ENCODE data around the gene PAPLN.
"Not testable (repeated sequence)": the region's sequence is repeated elsewhere in the genome, so short reads cannot be mapped to it uniquely, and the experiment has no call there.

The PAPLN gene

GRCh38 chr14:73237219-73237785 lies at the start of gene PAPLN:
PAPLN (plus strand) TSS chr14:73237506; CDS start chr14:73239779, 2,273 bp downstream.
- no peak for DNase-seq

DNA sequence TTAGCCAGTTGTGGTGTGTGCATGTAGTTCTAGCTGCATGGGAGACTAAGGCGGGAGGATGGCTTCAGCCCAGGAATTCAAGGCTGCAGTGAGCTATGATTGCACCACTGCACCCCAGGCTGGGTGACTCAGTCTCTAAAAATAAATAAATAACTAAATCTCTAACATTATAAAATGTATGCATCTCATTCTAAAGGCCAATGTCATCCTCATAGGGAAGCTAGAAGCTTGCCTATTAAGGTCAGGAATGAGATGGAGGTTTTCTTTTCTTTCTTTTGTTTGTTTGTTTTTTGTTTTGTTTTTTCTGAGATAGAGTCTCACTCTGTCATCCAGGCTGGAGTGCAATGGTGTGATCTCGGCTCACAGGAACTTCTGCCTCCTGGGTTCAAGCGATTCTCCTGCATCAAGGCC lies 48.8 kb upstream of the PAPLN start:
- DNase-seq: no peak

DNA sequence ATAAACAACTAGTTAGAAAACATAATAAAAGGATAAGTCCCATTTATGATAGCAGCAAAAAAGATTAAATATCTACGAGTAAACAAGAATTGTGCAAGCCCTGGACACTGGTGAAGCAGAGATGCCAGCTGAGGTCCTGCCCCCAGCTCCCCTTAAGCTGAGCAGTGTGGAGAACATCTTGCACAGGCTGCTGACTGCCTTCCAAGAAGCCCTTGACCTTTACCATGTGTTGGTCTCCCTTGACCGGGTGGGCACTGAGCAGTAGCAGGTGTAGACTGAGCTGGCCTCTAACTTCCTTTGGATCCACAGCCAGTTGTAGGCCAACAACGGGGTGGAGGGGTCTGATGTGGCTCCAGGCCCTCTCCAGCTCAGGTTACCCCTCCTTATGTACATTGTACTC lies 47.7 kb upstream of the PAPLN start:
- no peak for DNase-seq

GRCh38 chr14:73191441-73191840 lies 45.9 kb upstream of the PAPLN start:
- no peak for DNase-seq

DNA sequence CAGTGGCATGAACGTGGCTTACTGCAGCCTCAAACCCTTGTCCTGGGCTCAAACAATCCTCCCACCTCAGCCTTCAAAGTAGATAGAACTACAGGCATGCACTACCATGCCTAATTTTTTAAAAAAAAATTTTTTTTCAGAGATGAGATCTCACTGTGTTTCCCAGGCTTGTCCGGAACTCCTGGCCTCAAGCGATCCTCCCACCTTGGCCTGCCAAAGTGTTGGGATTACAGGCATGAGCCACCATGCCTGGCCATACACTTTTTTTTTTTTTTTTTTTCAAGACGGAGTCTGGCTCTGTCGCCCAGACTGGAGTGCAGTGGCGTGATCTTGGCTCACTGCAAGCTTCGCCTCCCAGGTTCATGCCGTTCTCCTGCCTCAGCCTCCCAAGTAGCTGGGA lies 43.0 kb upstream of the PAPLN start:
- not testable (repeated sequence) for DNase-seq

GRCh38 chr14:73198253-73198652 lies 39.1 kb upstream of the PAPLN start:
- no peak for DNase-seq

- DNase-seq: no peak
Observed at GRCh38 chr14:73203527-73203926, 33.8 kb upstream of the PAPLN start.

DNA sequence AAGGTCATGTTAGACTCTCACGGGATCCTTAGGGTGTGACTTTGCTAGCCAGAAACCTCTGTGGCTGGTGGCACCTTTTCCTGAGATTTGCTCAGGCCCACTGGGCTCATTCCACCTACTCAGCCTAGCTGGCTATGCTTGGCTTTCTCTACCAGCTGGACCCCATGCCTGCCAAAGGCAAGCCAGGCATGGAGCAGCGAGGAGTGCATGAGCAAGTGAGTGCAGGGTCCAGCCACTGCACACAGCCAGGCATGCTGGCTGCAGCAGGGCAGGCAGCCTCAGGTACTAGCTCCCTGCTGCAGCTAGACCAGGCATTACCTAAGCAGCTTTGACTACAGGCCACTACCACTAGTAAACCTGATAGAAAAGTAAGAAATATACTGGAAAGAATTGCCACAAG lies 29.7 kb upstream of the PAPLN start:
- no peak for DNase-seq

GRCh38 chr14:73208390-73208789 lies 28.9 kb upstream of the PAPLN start:
- DNase-seq: no peak

GRCh38 chr14:73208846-73209245 lies 28.5 kb upstream of the PAPLN start:
- no peak for DNase-seq

- DNase-seq: no peak
Observed at GRCh38 chr14:73209953-73210352, 27.4 kb upstream of the PAPLN start.

DNA sequence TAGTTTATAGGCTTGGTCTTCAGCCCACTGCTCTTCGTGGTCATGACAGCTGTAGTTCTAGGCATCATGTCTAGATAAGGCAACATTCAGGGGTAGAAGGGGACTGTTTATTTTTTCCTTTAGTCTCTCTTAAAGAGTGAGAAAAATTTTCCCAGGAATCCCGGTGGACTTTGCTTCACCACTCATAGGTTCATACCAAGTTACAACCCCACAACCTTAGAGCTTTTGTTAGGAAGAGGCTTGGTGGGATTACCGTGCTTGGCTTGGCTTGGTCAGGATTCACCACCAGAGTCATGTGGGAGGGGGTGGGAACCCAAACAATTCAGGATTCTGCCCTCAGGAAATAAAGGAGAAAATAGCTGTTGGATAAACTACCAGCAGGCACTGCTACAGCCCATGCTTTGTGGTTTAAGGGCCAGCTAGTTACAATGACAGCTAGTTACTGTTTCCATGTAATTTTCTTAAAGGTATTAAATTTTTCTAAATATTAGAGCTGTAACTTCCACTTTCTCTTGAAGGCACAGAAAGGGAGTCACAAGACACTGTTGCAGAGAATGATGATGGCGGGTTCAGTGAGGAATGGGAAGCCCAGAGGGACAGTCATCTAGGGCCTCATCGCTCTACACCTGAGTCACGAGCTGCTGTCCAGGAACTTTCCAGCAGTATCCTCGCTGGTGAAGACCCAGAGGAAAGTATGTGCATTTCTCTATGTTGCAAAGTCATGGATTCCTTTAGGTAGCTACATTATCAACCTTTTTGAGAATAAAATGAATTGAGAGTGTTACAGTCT lies 25.9 kb upstream of the PAPLN start:
- no peak for DNase-seq

DNA sequence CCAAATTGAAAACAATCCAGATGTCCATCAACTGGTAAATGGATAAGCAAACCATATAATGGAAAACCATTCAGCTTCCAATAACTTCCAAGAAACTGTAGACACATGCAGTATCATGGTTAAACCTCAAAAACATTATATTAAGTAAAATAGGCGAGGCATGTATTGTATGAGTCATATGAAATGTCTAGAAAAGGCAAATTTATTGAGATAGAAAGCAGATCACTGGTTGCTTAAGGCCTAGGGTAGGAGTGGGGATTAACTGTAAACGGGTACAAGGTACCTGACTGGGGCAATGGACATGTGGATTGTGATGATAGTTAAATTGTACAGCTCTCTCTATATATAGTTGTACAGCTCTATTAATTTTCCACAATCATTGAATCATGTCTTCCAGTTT lies 21.3 kb upstream of the PAPLN start:
- DNase-seq: no peak

DNA sequence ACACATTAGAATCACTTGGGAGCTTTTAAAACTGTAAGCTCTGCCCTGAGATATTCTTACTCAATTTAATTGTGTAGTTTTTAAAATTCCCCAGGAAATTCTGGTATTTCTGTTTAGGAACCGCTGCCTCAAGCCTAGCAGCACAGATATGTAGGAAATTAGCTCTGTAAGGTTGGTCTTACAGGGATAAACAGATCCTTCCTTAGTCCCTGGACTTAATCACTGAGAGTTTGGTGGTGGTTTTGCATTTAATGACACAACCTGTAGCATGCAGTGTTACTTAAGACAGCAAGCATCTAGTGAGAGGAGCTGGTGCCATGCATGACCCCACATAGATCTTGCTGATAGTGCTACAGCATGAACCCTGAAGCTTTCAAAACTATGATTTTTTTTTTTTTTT lies 19.9 kb upstream of the PAPLN start:
- DNase-seq: no peak

DNA sequence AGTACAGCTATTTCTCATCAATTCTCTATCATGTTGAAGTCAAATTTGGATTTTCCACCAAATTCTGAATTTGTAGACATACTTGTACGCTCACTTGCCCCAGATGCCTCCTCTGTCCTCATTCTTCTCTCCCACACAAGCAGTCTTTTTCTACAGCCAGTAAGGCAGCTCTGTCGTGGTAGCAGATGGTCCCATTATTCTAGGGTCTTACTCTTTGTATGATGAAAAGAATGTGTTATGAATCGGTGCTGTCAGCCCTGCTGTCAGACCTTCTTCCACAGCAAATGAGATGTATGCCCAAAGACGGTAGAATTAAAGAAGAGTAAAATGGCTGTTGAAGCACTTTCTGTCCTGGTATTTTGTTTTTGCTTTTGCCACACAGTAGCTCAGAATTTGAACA lies 17.2 kb upstream of the PAPLN start:
- DNase-seq: no peak

GRCh38 chr14:73220634-73221033 lies 16.7 kb upstream of the PAPLN start:
- no peak for DNase-seq

DNA sequence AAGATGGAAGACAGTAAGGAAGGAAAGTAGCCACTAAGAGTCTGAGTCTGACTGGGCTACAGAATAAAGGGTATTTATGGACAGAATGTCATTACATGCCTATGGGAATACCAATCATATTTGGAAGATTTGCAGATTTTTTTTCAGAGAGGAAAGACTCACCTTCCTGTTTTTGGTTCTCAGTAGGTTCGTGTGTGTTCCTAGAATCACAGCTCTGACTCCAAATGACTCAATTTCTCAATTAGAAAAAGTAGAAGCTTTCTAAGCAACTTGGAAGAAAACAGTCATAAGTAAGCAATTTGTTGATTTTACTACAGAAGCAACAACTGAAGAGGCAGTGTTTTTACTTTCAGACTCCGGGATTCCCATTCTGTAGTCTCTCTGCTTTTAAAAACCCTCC lies 15.4 kb upstream of the PAPLN start:
- no peak for DNase-seq

DNA sequence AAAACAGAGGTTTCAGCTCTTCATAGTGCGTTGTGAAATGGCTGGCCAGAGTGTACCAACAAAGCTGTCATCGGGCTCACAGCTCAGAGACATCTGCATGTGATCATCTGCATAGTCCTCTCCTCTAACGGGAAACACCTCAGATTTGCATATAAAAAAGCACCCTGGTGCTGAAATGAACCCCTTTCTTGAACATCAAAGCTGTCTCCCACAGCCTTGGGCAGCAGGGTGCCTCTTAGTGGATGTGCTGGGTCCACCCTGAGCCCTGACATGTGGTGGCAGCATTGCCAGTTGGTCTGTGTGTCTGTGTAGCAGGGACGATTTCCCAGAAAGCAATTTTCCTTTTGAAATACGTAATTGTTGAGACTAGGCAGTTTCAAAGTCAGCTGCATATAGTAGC lies 14.3 kb upstream of the PAPLN start:
- DNase-seq: no peak

DNA sequence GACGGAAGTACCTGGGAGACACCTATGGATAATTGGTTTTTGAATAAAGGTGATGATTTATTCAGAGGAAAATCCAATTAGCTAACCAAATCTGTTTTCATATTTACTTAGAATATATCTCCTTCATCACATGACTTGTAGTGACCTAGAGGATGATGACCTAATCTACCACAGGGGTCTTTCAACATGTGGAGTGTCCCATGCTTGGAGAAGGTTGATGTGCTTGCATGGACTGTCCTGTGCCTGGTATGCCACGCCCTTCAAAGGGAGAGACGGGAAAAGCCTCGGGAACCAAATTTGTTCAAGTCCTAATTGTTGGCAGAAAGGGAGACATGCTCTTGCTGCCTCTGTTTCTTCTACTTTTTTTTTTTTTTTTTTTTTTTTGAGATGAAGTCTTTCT lies 11.8 kb upstream of the PAPLN start:
- no peak for DNase-seq

GRCh38 chr14:73227812-73228781 lies 9.2 kb upstream of the PAPLN start:
- DNase-seq: no peak

DNA sequence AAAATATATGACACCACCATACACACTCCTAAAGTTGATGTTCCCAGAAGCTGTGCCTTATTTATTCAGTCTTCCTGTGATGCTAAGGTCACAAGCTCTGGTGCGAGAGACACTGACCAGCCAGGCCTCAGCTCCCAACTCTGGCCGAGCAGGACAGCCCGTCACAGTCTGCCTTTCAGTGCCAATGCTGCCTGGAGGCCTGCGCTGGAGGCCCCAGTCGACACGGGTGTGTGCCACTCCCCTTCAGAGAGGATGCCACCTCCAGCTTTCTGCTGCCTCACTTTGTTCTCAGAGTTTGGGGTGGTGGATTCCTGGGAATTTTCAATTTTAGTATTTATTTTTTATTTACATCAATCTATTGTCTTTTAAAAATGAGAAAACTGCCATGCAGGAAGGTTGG lies 7.3 kb upstream of the PAPLN start:
- no peak for DNase-seq

DNA sequence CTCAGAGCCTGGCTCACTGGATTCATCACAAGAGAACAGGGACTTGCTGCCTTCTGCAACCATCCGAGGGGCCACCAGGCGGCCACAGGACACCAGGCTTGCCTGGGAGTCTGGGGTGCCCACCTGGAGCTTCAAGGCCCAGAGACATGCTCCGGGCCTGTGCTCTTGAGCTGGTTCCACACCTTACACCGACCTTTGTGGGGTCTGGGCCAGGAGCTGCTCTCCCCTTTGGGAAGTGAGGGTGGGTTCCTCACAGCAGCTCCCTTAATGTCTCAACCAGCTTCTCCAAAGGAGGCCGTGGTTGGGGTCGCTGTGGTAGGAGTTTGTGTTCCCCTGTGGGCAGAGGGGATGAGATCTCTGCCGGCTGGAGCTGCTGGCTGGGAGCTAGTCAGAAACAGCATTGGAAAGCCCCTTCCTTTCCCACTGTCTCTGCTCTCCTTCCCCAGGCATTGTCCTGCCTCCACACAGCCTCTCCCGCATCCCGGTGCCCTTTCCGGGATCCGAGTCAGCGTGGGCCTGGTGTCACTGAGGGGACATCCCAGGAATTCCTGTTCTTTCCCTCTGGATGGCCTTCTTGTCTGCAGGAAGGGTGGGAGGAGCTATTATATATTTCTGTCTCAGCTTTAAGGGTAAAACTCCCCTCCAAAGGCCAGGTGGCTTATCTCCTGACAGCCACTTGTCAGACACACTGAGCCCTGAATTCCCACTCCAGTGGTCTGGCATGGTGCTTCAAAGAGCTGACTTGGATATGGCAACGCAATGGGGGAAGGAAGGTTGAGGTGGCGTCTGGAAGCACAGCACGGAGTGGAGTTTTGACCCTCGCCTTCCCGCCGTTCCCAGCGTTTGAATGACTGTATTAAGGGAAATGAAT lies 5.1 kb upstream of the PAPLN start:
- no peak for DNase-seq

DNA sequence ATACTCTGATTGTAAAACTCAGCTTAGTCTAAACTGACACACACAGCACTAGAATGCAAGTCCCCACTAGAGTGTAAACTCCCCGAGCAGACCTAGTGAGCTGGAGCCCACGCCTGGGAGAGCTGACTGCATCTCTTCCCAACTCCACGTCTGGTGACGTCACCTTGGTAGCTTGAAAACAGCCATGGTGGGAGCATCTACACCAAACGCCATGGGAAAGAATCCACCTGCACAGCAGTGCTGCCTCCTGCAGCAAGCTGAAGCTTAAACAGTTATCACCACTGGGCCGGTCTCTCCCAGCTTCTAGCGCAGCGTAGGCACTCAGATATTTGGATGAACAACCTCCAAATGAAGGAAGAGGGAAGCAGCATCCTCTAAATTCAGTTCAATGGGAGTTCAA lies 4.3 kb upstream of the PAPLN start:
- no peak for DNase-seq

Measured in activated CD4-positive, alpha-beta T cell treated with anti-CD3 and anti-CD28 coated beads for 4 hours (primary cell).